HG03460 (cell line): Measurements from ENCODE around the gene FGF19.

ENCODE experiments used
- ATAC-seq: cut with Tn5 transposase; IDR thresholded peaks from one replicate; pipeline ENCODE4 v1.9.1; 2021; ENCODE audit not compliant: unreplicated experiment

The FGF19 gene

GRCh38 chr11:69703768-69704507, at the start of gene FGF19:
Gene FGF19, minus strand, starts transcription at chr11:69704022. Its CDS starts 146 bp downstream, at chr11:69703876.
- ATAC-seq: no peak

- ATAC-seq: no peak
These were observed 49.1 kb upstream of the FGF19 start for GRCh38 chr11:69752890-69753289.

- no peak for ATAC-seq
These were observed 47.2 kb upstream of the FGF19 start for GRCh38 chr11:69750875-69751597.

- ATAC-seq: no peak
These were observed 46.5 kb upstream of the FGF19 start for GRCh38 chr11:69750108-69750850.

- no peak for ATAC-seq
These were observed 44.8 kb upstream of the FGF19 start for GRCh38 chr11:69748637-69749036.

- no peak for ATAC-seq
These were observed 43.2 kb upstream of the FGF19 start for GRCh38 chr11:69746752-69747742.

- no peak for ATAC-seq
These were observed 42.3 kb upstream of the FGF19 start for GRCh38 chr11:69746140-69746539.

GRCh38 chr11:69745201-69745600, 41.4 kb upstream of the FGF19 start:
- ATAC-seq: no peak

GRCh38 chr11:69744435-69744834, 40.6 kb upstream of the FGF19 start:
- no peak for ATAC-seq

- ATAC-seq: no peak
These were observed 31.0 kb upstream of the FGF19 start for GRCh38 chr11:69734841-69735240.

GRCh38 chr11:69734367-69734766, 30.5 kb upstream of the FGF19 start:
- no peak for ATAC-seq

GRCh38 chr11:69732910-69733309, 29.1 kb upstream of the FGF19 start:
- no peak for ATAC-seq

GRCh38 chr11:69731110-69731509, 27.3 kb upstream of the FGF19 start:
- no peak for ATAC-seq

- ATAC-seq: no peak
These were observed 26.7 kb upstream of the FGF19 start for GRCh38 chr11:69730500-69730899.

- ATAC-seq: no peak
These were observed 25.4 kb upstream of the FGF19 start for GRCh38 chr11:69729252-69729651.

- ATAC-seq: no peak
These were observed 23.4 kb upstream of the FGF19 start for GRCh38 chr11:69727266-69727665.

- ATAC-seq: no peak
These were observed 22.7 kb upstream of the FGF19 start for GRCh38 chr11:69726481-69726880.

- ATAC-seq: no peak
These were observed 22.2 kb upstream of the FGF19 start for GRCh38 chr11:69726019-69726418.

- ATAC-seq: no peak
These were observed 17.9 kb upstream of the FGF19 start for GRCh38 chr11:69721745-69722144.

- ATAC-seq: no peak
These were observed 17.3 kb upstream of the FGF19 start for GRCh38 chr11:69721106-69721505.

GRCh38 chr11:69718912-69719311, 15.1 kb upstream of the FGF19 start:
- no peak for ATAC-seq
